HEK293 (cell line): Measurements from ENCODE around the gene DNAH5.

Source experiments
- CTCF ChIA-PET: fragments of 350-600 bp; formaldehyde crosslinking; extraction: SDS; loops from one replicate; lab custom pipeline; 2021; ENCODE audit warnings: antibody characterized with exemption; lab: Yijun Ruan, JAX
- POLR2A ChIA-PET: fragments of 300-600 bp; formaldehyde crosslinking; extraction: SDS; loops from one replicate; lab custom pipeline; 2020; ENCODE audit warnings: antibody characterized with exemption, inconsistent platforms; lab: Yijun Ruan, JAX
- H3K27ac ChIP-seq: fragments of 200-500 bp; sonication (Bioruptor generic); 2 replicates; pipeline ENCODE4 v1.5.1; 2014; ENCODE audit warnings: low read depth, low read length, control low read depth, inconsistent platforms; ENCODE audit errors: extremely low read depth
- H3K36me3 ChIP-seq, 2 experiments: fragments of 200-500 bp in 1 of 2; sonication (Bioruptor generic) in 1 of 2; 1 replicate in 1 of 2; 2 replicates in 1 of 2; pipeline ENCODE4 v1.5.1; 2014 to 2017; ENCODE audit warnings: inconsistent platforms in 2 of 2, low read length in 2 of 2; ENCODE audit not compliant: control insufficient read depth in 2 of 2, insufficient read depth in 1 of 2
- H3K4me1 ChIP-seq: fragments of 200-500 bp; sonication (Bioruptor generic); 2 replicates; pipeline ENCODE4 v1.5.1; 2014; ENCODE audit warnings: mild to moderate bottlenecking, low read length, inconsistent platforms; ENCODE audit not compliant: control insufficient read depth, insufficient read depth
- H3K4me3 ChIP-seq: 2 replicates; pipeline ENCODE4 v1.5.1; 2011; ENCODE audit warnings: low read depth, mild to moderate bottlenecking, control low read depth, low read length, moderate library complexity
- H3K9me3 ChIP-seq: fragments of 200-500 bp; sonication (Bioruptor generic); 2 replicates; pipeline ENCODE4 v1.5.1; 2014; ENCODE audit warnings: low read depth, low read length, inconsistent platforms; ENCODE audit not compliant: control insufficient read depth, insufficient read depth
- ATF2 ChIP-seq: fragments of 450-650 bp; formaldehyde crosslinking; IDR thresholded peaks from 2 replicates; pipeline ENCODE4 v1.5.1; 2016; ENCODE audit warnings: missing biosample characterization, missing genetic modification characterization, low read depth
- EGR2 ChIP-seq: fragments of 450-650 bp; formaldehyde crosslinking; IDR thresholded peaks from 2 replicates; pipeline ENCODE4 v1.5.1; 2016; ENCODE audit warnings: low read depth, missing biosample characterization, missing genetic modification characterization
- ELK4 ChIP-seq: IDR thresholded peaks from 2 replicates; pipeline ENCODE4 v1.6.1; 2011; ENCODE audit warnings: mild to moderate bottlenecking, low read depth, low read length, borderline replicate concordance
- HOXD13 ChIP-seq: sonication (generic); formaldehyde crosslinking; IDR thresholded peaks from 2 replicates; pipeline ENCODE4 v1.8.0; 2022; ENCODE audit warnings: missing genetic modification reagents, borderline replicate concordance
- IKZF3 ChIP-seq: fragments of 450-650 bp; IDR thresholded peaks from 2 replicates; pipeline ENCODE4 v1.5.0; 2018; ENCODE audit warnings: missing biosample characterization, mild to moderate bottlenecking, missing genetic modification characterization, moderate library complexity
- MEIS1 ChIP-seq: sonication (generic); formaldehyde crosslinking; IDR thresholded peaks from 2 replicates; pipeline ENCODE4 v1.8.1; 2022; ENCODE audit warnings: missing genetic modification reagents, mild to moderate bottlenecking, borderline replicate concordance
- PRDM2 ChIP-seq: fragments of 450-650 bp; formaldehyde crosslinking; IDR thresholded peaks from 2 replicates; pipeline ENCODE4 v1.5.1; 2016; ENCODE audit warnings: missing biosample characterization, missing genetic modification characterization, borderline replicate concordance
- SP7 ChIP-seq: fragments of 450-650 bp; formaldehyde crosslinking; IDR thresholded peaks from 2 replicates; pipeline ENCODE4 v1.5.1; 2016; ENCODE audit warnings: missing biosample characterization, missing genetic modification characterization
- WT1 ChIP-seq: fragments of 450-650 bp; formaldehyde crosslinking; IDR thresholded peaks from 2 replicates; pipeline ENCODE4 v1.5.1; 2016; ENCODE audit warnings: missing biosample characterization, missing genetic modification characterization
- YY1 ChIP-seq: fragments of 450-650 bp; formaldehyde crosslinking; IDR thresholded peaks from 2 replicates; pipeline ENCODE4 v1.5.1; 2018; ENCODE audit warnings: missing biosample characterization, missing genetic modification characterization
- ZNF114 ChIP-seq: fragments of 450-650 bp; formaldehyde crosslinking; IDR thresholded peaks from 2 replicates; pipeline ENCODE4 v1.5.0; 2017; ENCODE audit warnings: missing biosample characterization, missing genetic modification characterization
- ZNF211 ChIP-seq: fragments of 450-650 bp; formaldehyde crosslinking; IDR thresholded peaks from 2 replicates; pipeline ENCODE4 v1.5.1; 2016; ENCODE audit warnings: low read depth, missing biosample characterization, missing genetic modification characterization
- ZNF248 ChIP-seq: fragments of 450-650 bp; formaldehyde crosslinking; IDR thresholded peaks from 2 replicates; pipeline ENCODE4 v1.5.1; 2017; ENCODE audit warnings: missing biosample characterization, missing genetic modification characterization
- ZNF449 ChIP-seq: fragments of 450-650 bp; formaldehyde crosslinking; IDR thresholded peaks from 2 replicates; pipeline ENCODE4 v1.5.1; 2017; ENCODE audit warnings: missing biosample characterization, mild to moderate bottlenecking, missing genetic modification characterization, moderate library complexity
- ZNF473 ChIP-seq: fragments of 450-650 bp; formaldehyde crosslinking; IDR thresholded peaks from 2 replicates; pipeline ENCODE4 v1.5.1; 2017; ENCODE audit warnings: missing biosample characterization, missing genetic modification characterization
- ZNF610 ChIP-seq: fragments of 450-650 bp; formaldehyde crosslinking; IDR thresholded peaks from 2 replicates; pipeline ENCODE4 v1.5.1; 2016; ENCODE audit warnings: missing biosample characterization, missing genetic modification characterization, borderline replicate concordance
- ZNF624 ChIP-seq: fragments of 450-650 bp; formaldehyde crosslinking; IDR thresholded peaks from 2 replicates; pipeline ENCODE4 v1.5.1; 2017; ENCODE audit warnings: missing biosample characterization, missing genetic modification characterization
- ZNF654 ChIP-seq: fragments of 450-650 bp; formaldehyde crosslinking; IDR thresholded peaks from 2 replicates; pipeline ENCODE4 v1.5.1; 2016; ENCODE audit warnings: low read depth, missing biosample characterization, missing genetic modification characterization
- ZNF747 ChIP-seq: fragments of 450-650 bp; formaldehyde crosslinking; IDR thresholded peaks from 2 replicates; pipeline ENCODE4 v1.5.1; 2016; ENCODE audit warnings: missing biosample characterization, missing genetic modification characterization

DNAH5 gene

GRCh38 chr5:13673511-13673910, 271.0 kb downstream of the DNAH5 start (continued):
- no peak for TF ChIP-seq PRDM2 (tag by site-specific recombination)

GRCh38 chr5:13664377-13664776, 280.1 kb downstream of the DNAH5 start:
- TF ChIP-seq ATF2 (tag by site-specific recombination) (no peak), ZNF248 (tag by site-specific recombination) (no peak), MEIS1 (CRISPR knock-in tag) (no peak)
- no peak overlapping the region for H3K27ac ChIP-seq
- no peaks in the 10 kb centered on the region for H3K4me1 ChIP-seq
- no peaks in the 10 kb centered on the region for H3K36me3 ChIP-seq
- H3K4me3 ChIP-seq = no peak overlapping the region
- CTCF ChIA-PET = interaction anchor here (0.7 kb wide), 1 partner anchor 435 kb away, joined by 3 read pairs; no protein-coding TSS in a partner anchor
- H3K9me3 ChIP-seq = no peaks in the 10 kb centered on the region
- POLR2A ChIA-PET = no interaction called here

GRCh38 chr5:13662626-13663025, 281.9 kb downstream of the DNAH5 start:
- H3K27ac ChIP-seq = no peak overlapping the region
- no peaks in the 10 kb centered on the region for H3K36me3 ChIP-seq
- ChIA-PET CTCF (no interaction called here), POLR2A (no interaction called here)
- H3K9me3 ChIP-seq = no peaks in the 10 kb centered on the region
- H3K4me3 ChIP-seq = no peak overlapping the region
- TF ChIP-seq SP7 (tag by site-specific recombination) (no peak), IKZF3 (tag by site-specific recombination) (no peak), ZNF654 (tag by site-specific recombination) (no peak), ZNF449 (tag by site-specific recombination) (no peak), ZNF473 (tag by site-specific recombination) (no peak), ZNF610 (tag by site-specific recombination) (no peak), ZNF211 (tag by site-specific recombination) (no peak), WT1 (tag by site-specific recombination) (no peak), HOXD13 (CRISPR knock-in tag) (no peak), ZNF114 (tag by site-specific recombination) (no peak), ZNF624 (tag by site-specific recombination) (no peak), ZNF747 (tag by site-specific recombination) (no peak), YY1 (tag by site-specific recombination) (no peak), EGR2 (tag by site-specific recombination) (no peak), ELK4 (no peak)
- no peaks in the 10 kb centered on the region for H3K4me1 ChIP-seq
